Keratinocyte (primary cell): Measurements from ENCODE around the gene TRIM6.
A peak's percentile ranks its signal among the peaks of the same experiment; 100 is the strongest.

ENCODE experiments used
- EZH2 ChIP-seq: IDR thresholded peaks from one replicate; pipeline ENCODE4 v1.6.1; 2012; ENCODE audit warnings: inconsistent platforms, mild to moderate bottlenecking, low read length, moderate library complexity
- TF ChIP-seq, protein P1 (sequence below), 3 experiments: IDR thresholded peaks in 1 of 3; conservative IDR thresholded peaks in 1 of 3; optimal IDR thresholded peaks in 1 of 3; 2 replicates in 2 of 3; 3 replicates in 1 of 3; pipeline versions ENCODE3 to v1.5.1; 2011; ENCODE audit warnings: low read length in 3 of 3, mild to moderate bottlenecking in 3 of 3, moderate library complexity in 2 of 3, control low read depth in 1 of 3, inconsistent platforms in 1 of 3; ENCODE audit not compliant: insufficient read depth in 2 of 3; ENCODE audit errors: extremely low read depth in 1 of 3

DNA sequence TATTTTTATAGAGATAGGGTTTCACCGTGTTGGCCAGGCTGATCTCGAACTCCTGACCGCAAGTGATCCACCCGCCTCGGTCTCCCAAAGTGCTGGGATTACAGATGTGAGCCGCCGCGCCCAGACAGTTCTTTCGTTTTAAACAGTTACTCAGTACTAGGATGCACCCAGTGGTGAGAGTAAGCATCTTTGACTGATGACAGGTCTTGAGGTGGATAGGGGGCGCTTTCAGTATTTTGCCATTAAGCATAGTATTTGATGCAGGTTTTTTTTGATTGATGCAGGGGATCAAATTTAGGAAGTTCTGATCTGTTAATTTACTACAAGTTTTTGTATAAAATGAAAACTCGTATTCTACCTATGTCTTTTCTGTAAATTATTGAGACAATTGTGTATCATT lies 15.2 kb downstream of the TRIM6 start:
- TF ChIP-seq, protein P1, sequence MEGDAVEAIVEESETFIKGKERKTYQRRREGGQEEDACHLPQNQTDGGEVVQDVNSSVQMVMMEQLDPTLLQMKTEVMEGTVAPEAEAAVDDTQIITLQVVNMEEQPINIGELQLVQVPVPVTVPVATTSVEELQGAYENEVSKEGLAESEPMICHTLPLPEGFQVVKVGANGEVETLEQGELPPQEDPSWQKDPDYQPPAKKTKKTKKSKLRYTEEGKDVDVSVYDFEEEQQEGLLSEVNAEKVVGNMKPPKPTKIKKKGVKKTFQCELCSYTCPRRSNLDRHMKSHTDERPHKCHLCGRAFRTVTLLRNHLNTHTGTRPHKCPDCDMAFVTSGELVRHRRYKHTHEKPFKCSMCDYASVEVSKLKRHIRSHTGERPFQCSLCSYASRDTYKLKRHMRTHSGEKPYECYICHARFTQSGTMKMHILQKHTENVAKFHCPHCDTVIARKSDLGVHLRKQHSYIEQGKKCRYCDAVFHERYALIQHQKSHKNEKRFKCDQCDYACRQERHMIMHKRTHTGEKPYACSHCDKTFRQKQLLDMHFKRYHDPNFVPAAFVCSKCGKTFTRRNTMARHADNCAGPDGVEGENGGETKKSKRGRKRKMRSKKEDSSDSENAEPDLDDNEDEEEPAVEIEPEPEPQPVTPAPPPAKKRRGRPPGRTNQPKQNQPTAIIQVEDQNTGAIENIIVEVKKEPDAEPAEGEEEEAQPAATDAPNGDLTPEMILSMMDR (optimal IDR thresholded peaks at IDR 0.05 in 1 of 3, IDR thresholded peaks at IDR 0.05 in 1 of 3, conservative IDR thresholded peaks at IDR 0.05 in 1 of 3; ENCODE audit: extremely low read depth in 1 of 3, insufficient read depth in 2 of 3, low read length in 3 of 3) = peak in 1 of 3 experiments; percentile 11
- TF ChIP-seq EZH2 = no peak
